Stimulated activated CD4-positive, alpha-beta T cell treated with anti-CD3 and anti-CD28 coated beads, TNF-alpha, amount 100 ng/mL, for 4 hours (primary cell): Measurements from ENCODE around the gene MRAS.
"Not testable (repeated sequence)": the region's sequence is repeated elsewhere in the genome, so short reads cannot be mapped to it uniquely, and the experiment has no call there.

Experiments
- DNase-seq, 3 experiments: peaks; one replicate each; pipeline ENCODE4 v3.0.0-alpha.2; 2020; ENCODE audit warnings: low read depth in 3 of 3

Gene MRAS

GRCh38 chr3:138389841-138390581, 41.6 kb downstream of the MRAS start:
- DNase-seq: no peak

GRCh38 chr3:138390582-138390932, 42.2 kb downstream of the MRAS start:
- DNase-seq: no peak

- DNase-seq: no peak
Measured at GRCh38 chr3:138394156-138394555, 45.8 kb downstream of the MRAS start.

GRCh38 chr3:138394686-138395085, 46.3 kb downstream of the MRAS start:
- DNase-seq: no peak

GRCh38 chr3:138395865-138396751, 47.7 kb downstream of the MRAS start:
- no peak for DNase-seq

- DNase-seq: no peak
Measured at GRCh38 chr3:138396752-138397410, 48.5 kb downstream of the MRAS start.

- DNase-seq: no peak
Measured at GRCh38 chr3:138397983-138398382, 49.6 kb downstream of the MRAS start.

- no peak for DNase-seq
Measured at GRCh38 chr3:138398791-138399575, 50.6 kb downstream of the MRAS start.

- no peak for DNase-seq
Measured at GRCh38 chr3:138399766-138400165, 51.4 kb downstream of the MRAS start.

GRCh38 chr3:138400651-138401070, 52.3 kb downstream of the MRAS start:
- no peak for DNase-seq

GRCh38 chr3:138401834-138402233, 53.5 kb downstream of the MRAS start:
- no peak for DNase-seq

- no peak for DNase-seq
Measured at GRCh38 chr3:138404121-138404520, 55.7 kb downstream of the MRAS start.

GRCh38 chr3:138405001-138405400, 56.6 kb downstream of the MRAS start:
- DNase-seq: no peak

- no peak for DNase-seq
Measured at GRCh38 chr3:138405486-138405885, 57.1 kb downstream of the MRAS start.

- no peak for DNase-seq
Measured at GRCh38 chr3:138406606-138407005, 58.2 kb downstream of the MRAS start.

- DNase-seq: no peak
Measured at GRCh38 chr3:138407236-138407907, 59.0 kb downstream of the MRAS start.

GRCh38 chr3:138408751-138409570, 60.6 kb downstream of the MRAS start:
- DNase-seq: no peak

GRCh38 chr3:138412821-138413551, 64.6 kb downstream of the MRAS start:
- DNase-seq: no peak

GRCh38 chr3:138416236-138416635, 67.9 kb downstream of the MRAS start:
- not testable (repeated sequence) for DNase-seq
